CD4-positive, alpha-beta memory T cell (primary cell): Measurements from ENCODE around the gene HERPUD2. TPM values are rescaled to one million over a fixed set of nuclear protein-coding genes. Genes with fewer than 3 reads are reported as not detected.
A peak's percentile ranks its signal among the peaks of the same experiment; 100 is the strongest.

Experiments
- CTCF ChIA-PET: fragments of 350-600 bp; sonication (Branson Sonifier 250); formaldehyde crosslinking; loops from one replicate; lab custom pipeline; 2021; ENCODE audit warnings: inconsistent platforms; ENCODE audit not compliant: partially characterized antibody; lab: Charles Lee
- POLR2A ChIA-PET: fragments of 350-600 bp; sonication (Branson Sonifier 250); formaldehyde crosslinking; loops from one replicate; lab custom pipeline; 2021; ENCODE audit not compliant: partially characterized antibody; lab: Charles Lee
- DNase-seq, 5 donors: peaks; one replicate each; pipeline versions ENCODE4 v3.0.0 to v3.0.0-alpha.2; 2020 to 2022; ENCODE audit warnings: mixed read lengths in 1 of 5
- H3K27ac ChIP-seq: one replicate; pipeline ENCODE4 v1.7.0; 2013; ENCODE audit warnings: low read depth, low read length
- H3K27me3 ChIP-seq: 2 replicates; pipeline ENCODE4 v1.7.0; 2013; ENCODE audit warnings: mild to moderate bottlenecking, low read length, moderate library complexity; ENCODE audit not compliant: insufficient read depth
- H3K36me3 ChIP-seq: 2 replicates; pipeline ENCODE4 v1.7.0; 2013; ENCODE audit warnings: mild to moderate bottlenecking, low read length, moderate library complexity; ENCODE audit not compliant: insufficient read depth
- H3K4me1 ChIP-seq: 2 replicates; pipeline ENCODE4 v1.7.0; 2013; ENCODE audit warnings: mild to moderate bottlenecking, low read length, moderate library complexity; ENCODE audit not compliant: insufficient read depth
- H3K4me3 ChIP-seq, 2 donors: one replicate each; pipeline ENCODE4 v1.7.0; 2013; ENCODE audit warnings: low read length in 2 of 2, mild to moderate bottlenecking in 1 of 2
- H3K9me3 ChIP-seq, 2 donors: one replicate each; pipeline ENCODE4 v1.7.0; 2013; ENCODE audit warnings: low read length in 2 of 2, control low read depth in 1 of 2; ENCODE audit not compliant: control insufficient read depth in 1 of 2
- H3K27ac Mint-ChIP-seq, 7 donors: one replicate each; pipeline ENCODE4 v1.8.0; 2020 to 2021; ENCODE audit warnings: mixed read lengths in 7 of 7, mild to moderate bottlenecking in 6 of 7, inconsistent platforms in 3 of 7, moderate library complexity in 3 of 7
- H3K27me3 Mint-ChIP-seq, 2 donors: one replicate each; pipeline ENCODE4 v1.8.0; 2020 to 2021; ENCODE audit warnings: mixed read lengths in 2 of 2
- H3K36me3 Mint-ChIP-seq, 2 donors: one replicate each; pipeline ENCODE4 v1.8.0; 2020 to 2021; ENCODE audit warnings: mixed read lengths in 2 of 2, inconsistent platforms in 1 of 2, mild to moderate bottlenecking in 1 of 2
- H3K4me1 Mint-ChIP-seq, 4 donors: one replicate each; pipeline ENCODE4 v1.8.0; 2020 to 2021; ENCODE audit warnings: mixed read lengths in 4 of 4, mild to moderate bottlenecking in 1 of 4
- H3K4me3 Mint-ChIP-seq, 8 donors: one replicate each; pipeline ENCODE4 v1.8.0; 2020 to 2021; ENCODE audit warnings: mixed read lengths in 8 of 8, mild to moderate bottlenecking in 7 of 8, moderate library complexity in 6 of 8, inconsistent platforms in 3 of 8
- H3K9me3 Mint-ChIP-seq, 8 donors: one replicate each; pipeline ENCODE4 v1.8.0; 2020 to 2021; ENCODE audit warnings: mixed read lengths in 8 of 8, mild to moderate bottlenecking in 5 of 8, inconsistent platforms in 3 of 8, moderate library complexity in 1 of 8
- intact Hi-C: fragments of 100-400 bp; cut with micrococcal nuclease; formaldehyde crosslinking; loops from one replicate; pipeline ENCODE4 v1.15.1; 2023
- polyA plus RNA-seq, 2 donors: library from polyadenylated mRNA; unstranded; fragments of 300-500 nt; fragmentation: Illumina TruSeq; gene quantifications; one replicate each; pipeline ENCODE4 v1.2.3, GENCODE V29; 2021
- total RNA-seq, 2 experiments: library from RNA; stranded (reverse); gene quantifications; one replicate each; pipeline ENCODE4 v1.2.3, GENCODE V29; 2021

Gene HERPUD2
- total and polyA plus RNA-seq, 4 experiments from 2014 or later = 67.3 to 99.2 (median 80.5) TPM

DNA sequence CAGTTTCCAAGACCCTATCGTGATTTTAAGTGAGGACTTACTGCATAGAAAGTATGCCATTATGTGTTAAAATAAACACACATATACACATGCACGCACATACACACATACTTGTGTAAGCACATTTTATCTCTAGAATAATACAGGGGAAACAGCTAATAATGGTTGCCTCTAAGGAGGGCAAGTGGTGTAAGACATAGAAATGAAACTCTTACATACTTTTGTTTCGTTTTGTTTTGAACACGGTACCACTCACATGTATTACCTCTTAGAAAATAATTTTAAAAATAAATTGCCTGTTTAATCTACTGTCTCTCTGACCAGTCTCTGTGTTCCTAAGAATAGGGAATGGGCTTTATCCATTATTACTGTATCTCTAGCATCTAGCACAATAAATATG, 49.2 kb downstream of the HERPUD2 start:
- no peak overlapping the region for H3K4me3 ChIP-seq
- H3K27me3 Mint-ChIP-seq = no peaks in the 10 kb centered on the region
- no peaks in the 10 kb centered on the region for H3K36me3 ChIP-seq
- no peak for DNase-seq
- H3K27ac Mint-ChIP-seq = peak overlapping the region in 2 of 7 donors; percentile 35 to 66
- peaks cover 26 to 47% of the 10 kb centered on the region in 2 donors for H3K36me3 Mint-ChIP-seq
- no peaks in the 10 kb centered on the region for H3K27me3 ChIP-seq
- H3K4me1 ChIP-seq = peaks cover 56% of the 10 kb centered on the region
- H3K27ac ChIP-seq = no peak overlapping the region
- POLR2A ChIA-PET = interaction anchor here (1.2 kb wide), 1 partner anchor 155 kb away, joined by 6 read pairs; the partner anchor contains the start of gene SEPTIN7
- peak overlapping the region in 1 of 8 donors; percentile 12 for H3K4me3 Mint-ChIP-seq
- intact Hi-C loops = no loop called here
- CTCF ChIA-PET = interaction anchor here (1.1 to 1.6 kb wide), 4 partner anchors 8 to 261 kb away, joined by 3 to 6 read pairs (median 4); no protein-coding TSS in a partner anchor
- peaks cover 57 to 85% (median 72%) of the 10 kb centered on the region in 4 donors for H3K4me1 Mint-ChIP-seq
- no peaks in the 10 kb centered on the region for H3K9me3 ChIP-seq
- H3K9me3 Mint-ChIP-seq = peaks cover 0 to 3% (median 0%) of the 10 kb centered on the region in 8 donors

DNA sequence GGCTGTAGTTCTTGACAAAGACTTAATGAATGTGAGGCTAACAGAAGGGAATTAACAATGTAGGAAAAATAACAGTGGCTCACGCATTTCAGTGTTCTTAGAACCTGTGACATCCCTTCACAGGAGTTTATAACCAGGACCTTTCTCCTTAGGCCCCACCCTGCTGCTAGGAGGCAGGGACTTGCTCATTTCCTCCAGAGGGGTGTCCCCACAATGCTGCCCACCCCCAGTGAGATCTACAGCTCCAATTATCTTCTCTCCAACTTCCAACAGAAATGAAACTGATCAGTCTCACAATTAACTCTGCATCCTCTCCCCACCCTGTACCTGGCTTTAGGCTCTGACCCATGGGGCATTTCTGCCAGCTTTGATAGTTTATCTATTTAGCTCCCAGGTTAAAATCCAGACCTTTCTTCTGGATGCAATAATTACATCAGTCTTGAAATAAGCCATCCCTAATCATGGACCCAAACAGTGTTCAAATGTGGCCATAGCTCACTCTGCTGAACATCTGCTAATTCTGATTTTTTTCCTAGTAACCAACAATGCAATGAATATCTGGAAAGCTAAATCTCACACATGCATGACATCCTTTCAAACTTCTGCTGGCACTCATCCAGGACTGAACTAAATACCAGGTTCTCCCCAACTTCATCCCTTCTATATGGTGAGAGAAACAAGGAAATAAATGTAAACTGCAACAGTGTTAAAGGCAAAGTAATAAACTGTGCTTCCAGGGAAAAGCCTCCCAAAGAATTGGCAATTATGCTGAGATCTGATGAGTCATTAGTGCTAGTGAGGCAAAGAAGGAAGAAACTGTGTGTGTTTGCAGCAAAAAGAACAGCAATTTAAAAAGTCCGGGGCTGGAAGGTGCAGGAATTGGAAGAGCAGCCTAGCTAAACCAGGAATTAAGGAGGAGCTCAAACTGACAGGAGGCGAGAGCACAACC, 64.6 kb downstream of the HERPUD2 start:
- Mint-ChIP-seq H3K9me3 (peaks cover 0 to 2% (median 0%) of the 10 kb centered on the region in 8 donors), H3K27me3 (no peaks in the 10 kb centered on the region), H3K36me3 (peaks cover 35 to 63% of the 10 kb centered on the region in 2 donors), H3K27ac (peak overlapping the region in 5 of 7 donors; percentile 13 to 74 (median 43)), H3K4me3 (no peak overlapping the region), H3K4me1 (peaks cover 0 to 2% (median under 1%) of the 10 kb centered on the region in 4 donors)
- H3K4me1 ChIP-seq = no peaks in the 10 kb centered on the region
- no peak overlapping the region for H3K27ac ChIP-seq
- no peak for DNase-seq
- CTCF ChIA-PET = no interaction called here
- intact Hi-C loops = no loop called here
- peaks cover 38% of the 10 kb centered on the region for H3K36me3 ChIP-seq
- no peaks in the 10 kb centered on the region for H3K27me3 ChIP-seq
- POLR2A ChIA-PET = interaction anchor here (1.0 kb wide), 1 partner anchor 14 kb away, joined by 3 read pairs; no protein-coding TSS in a partner anchor
- H3K9me3 ChIP-seq = no peaks in the 10 kb centered on the region
- H3K4me3 ChIP-seq = no peak overlapping the region

DNA sequence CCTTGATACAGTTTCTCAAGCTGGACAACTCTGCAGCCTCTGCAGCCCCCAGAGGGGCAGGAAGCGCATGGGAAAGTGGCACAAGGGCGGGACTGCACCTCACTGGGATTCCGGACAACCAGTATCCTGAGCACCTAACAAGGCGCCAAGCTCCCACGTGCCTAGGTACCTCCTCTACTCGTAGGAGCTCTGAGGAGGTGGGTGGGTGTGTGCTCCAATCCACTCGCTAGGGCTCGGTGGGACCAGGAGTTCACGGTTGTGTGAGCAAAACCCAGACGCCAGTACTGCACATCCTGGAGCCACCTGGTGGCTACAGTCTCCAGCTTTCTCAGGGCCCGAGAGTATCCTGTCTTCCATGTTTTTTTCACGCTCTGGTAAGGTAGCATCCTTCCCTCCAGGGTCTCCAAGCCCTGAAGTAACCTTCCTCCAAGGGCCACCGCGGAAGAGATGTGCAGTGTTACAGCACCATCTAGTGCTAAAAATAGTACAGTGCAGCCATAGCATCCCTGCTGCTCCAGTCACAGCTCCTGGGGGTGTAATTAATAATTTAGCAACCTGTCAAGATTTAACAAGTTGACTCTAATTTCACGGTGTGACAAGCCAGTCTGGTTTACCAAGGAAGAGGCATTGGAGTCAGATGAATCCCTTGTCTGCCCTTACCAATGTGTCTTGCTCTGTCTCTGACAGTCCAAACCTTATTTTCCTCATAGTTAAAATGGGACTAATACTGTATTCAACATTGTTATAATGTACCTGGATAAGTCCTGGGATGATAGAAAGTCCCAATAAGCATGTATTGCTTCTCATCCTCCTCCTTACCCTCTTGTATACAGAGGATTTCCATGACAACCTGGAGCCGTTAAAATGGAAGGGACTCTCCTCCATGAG, 70.4 kb downstream of the HERPUD2 start:
- intact Hi-C loops = loop anchor here (1.0 to 5.0 kb wide), 3 partner anchors 199 to 802 kb away; no protein-coding TSS in a partner anchor
- Histone ChIP-seq H3K36me3 (peaks cover 5% of the 10 kb centered on the region), H3K9me3 (no peaks in the 10 kb centered on the region), H3K4me1 (peaks cover 4% of the 10 kb centered on the region), H3K4me3 (no peak overlapping the region), H3K27me3 (no peaks in the 10 kb centered on the region), H3K27ac (no peak overlapping the region)
- CTCF ChIA-PET = interaction anchor here (1.0 to 5.1 kb wide), 23 partner anchors 9 to 664 kb away, joined by 3 to 37 read pairs (median 5); no protein-coding TSS in a partner anchor
- Mint-ChIP-seq H3K4me3 (peak overlapping the region in 1 of 8 donors; percentile 63), H3K4me1 (peaks cover 4 to 6% (median 5%) of the 10 kb centered on the region in 4 donors), H3K27me3 (no peaks in the 10 kb centered on the region), H3K9me3 (peaks cover 0 to 2% (median 0%) of the 10 kb centered on the region in 8 donors), H3K36me3 (peaks cover 4 to 18% of the 10 kb centered on the region in 2 donors), H3K27ac (peak overlapping the region in 1 of 7 donors; percentile 17)
- peak in 4 of 5 donors; percentile 36 to 40 (median 38) for DNase-seq
- POLR2A ChIA-PET = interaction anchor here (0.6 to 1.2 kb wide), 2 partner anchors 8 to 16 kb away, joined by 3 to 4 read pairs; no protein-coding TSS in a partner anchor

DNA sequence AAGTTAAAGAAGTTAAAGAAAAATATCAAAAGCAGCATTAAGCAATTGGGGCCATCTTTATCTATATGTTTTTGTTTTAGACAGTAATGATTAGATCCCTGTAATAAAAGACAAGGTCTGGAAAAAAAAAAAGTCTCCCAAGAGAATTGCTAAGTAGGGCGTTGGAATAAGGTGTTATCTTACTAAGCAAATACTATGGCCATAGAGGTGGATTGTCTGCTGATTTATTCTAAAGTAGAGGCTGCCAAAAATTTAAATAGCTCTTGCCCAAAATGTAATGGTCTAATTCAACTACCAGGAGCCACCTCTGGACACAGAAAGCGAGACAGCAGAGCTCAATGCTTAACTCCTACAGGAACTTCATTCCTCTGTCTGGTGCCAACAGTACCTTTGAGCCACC, 71.6 kb downstream of the HERPUD2 start:
- intact Hi-C loops = loop anchor here (5.0 kb wide), 1 partner anchor 801 kb away; no protein-coding TSS in a partner anchor
- DNase-seq = no peak
- Mint-ChIP-seq H3K4me1 (peaks cover 4 to 6% (median 5%) of the 10 kb centered on the region in 4 donors), H3K36me3 (peaks cover 8 to 11% of the 10 kb centered on the region in 2 donors), H3K27me3 (no peaks in the 10 kb centered on the region), H3K9me3 (peaks cover 0 to 2% (median 0%) of the 10 kb centered on the region in 8 donors), H3K4me3 (no peak overlapping the region), H3K27ac (no peak overlapping the region)
- Histone ChIP-seq H3K27ac (no peak overlapping the region), H3K36me3 (peaks cover 5% of the 10 kb centered on the region), H3K27me3 (no peaks in the 10 kb centered on the region), H3K4me3 (no peak overlapping the region), H3K9me3 (no peaks in the 10 kb centered on the region), H3K4me1 (peaks cover 4% of the 10 kb centered on the region)
- POLR2A ChIA-PET = no interaction called here
- CTCF ChIA-PET = interaction anchor here (0.8 to 5.1 kb wide), 19 partner anchors 8 to 665 kb away, joined by 3 to 37 read pairs (median 7); no protein-coding TSS in a partner anchor

DNA sequence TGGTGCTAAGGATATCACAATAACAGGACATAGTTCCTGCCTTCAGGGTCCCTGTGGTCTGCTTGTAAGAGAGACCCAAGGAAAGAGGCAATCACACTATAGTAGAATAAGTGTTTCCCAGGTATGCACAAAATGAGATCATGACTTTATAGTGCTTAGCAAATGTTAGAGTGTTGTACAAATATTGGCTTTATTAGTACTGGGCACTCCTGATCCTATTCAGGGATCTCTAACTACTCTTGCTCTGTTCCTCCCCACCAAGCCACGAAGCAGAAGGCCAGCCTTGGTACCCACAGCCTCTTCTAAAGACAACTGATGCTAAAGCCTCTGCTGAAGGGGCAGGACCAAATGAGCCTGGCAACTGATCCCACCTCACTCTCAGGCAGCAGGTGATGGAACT, 75.1 kb downstream of the HERPUD2 start:
- Histone ChIP-seq H3K36me3 (no peaks in the 10 kb centered on the region), H3K4me3 (no peak overlapping the region), H3K27me3 (no peaks in the 10 kb centered on the region), H3K9me3 (no peaks in the 10 kb centered on the region), H3K27ac (no peak overlapping the region), H3K4me1 (peaks cover 4% of the 10 kb centered on the region)
- Mint-ChIP-seq H3K27me3 (no peaks in the 10 kb centered on the region), H3K36me3 (peaks cover 2 to 13% of the 10 kb centered on the region in 2 donors), H3K27ac (no peak overlapping the region), H3K4me1 (peaks cover 3 to 6% (median 5%) of the 10 kb centered on the region in 4 donors), H3K4me3 (no peak overlapping the region), H3K9me3 (no peaks in the 10 kb centered on the region)
- ChIA-PET POLR2A (no interaction called here), CTCF (no interaction called here)
- intact Hi-C loops = loop anchor here (5.0 kb wide), 1 partner anchor 798 kb away; no protein-coding TSS in a partner anchor
- no peak for DNase-seq

DNA sequence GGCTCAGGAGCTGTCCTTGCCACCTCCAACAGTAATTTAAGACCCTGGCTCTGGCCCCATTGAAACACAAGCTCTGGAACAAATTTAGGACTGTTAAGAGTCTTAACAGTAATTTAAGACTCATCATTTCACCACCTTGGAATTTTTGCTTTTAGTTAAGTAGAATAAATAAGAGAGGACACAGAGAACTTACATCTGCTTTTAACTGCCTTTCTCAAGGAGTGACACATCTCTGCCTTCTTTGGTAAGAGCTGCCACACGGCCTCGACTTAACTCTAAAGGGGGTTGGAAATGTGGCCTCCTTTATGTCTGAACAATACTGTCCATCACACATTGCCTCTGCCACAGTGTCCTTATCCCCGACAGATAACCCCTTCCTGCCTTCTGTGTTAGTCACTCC, 77.9 kb downstream of the HERPUD2 start:
- no peaks in the 10 kb centered on the region for H3K4me1 ChIP-seq
- no peak overlapping the region for H3K4me3 ChIP-seq
- H3K4me1 Mint-ChIP-seq = peaks cover 0 to 2% (median 0%) of the 10 kb centered on the region in 4 donors
- H3K36me3 Mint-ChIP-seq = peaks cover 3 to 25% of the 10 kb centered on the region in 2 donors
- H3K4me3 Mint-ChIP-seq = no peak overlapping the region
- H3K36me3 ChIP-seq = no peaks in the 10 kb centered on the region
- ChIA-PET POLR2A (no interaction called here), CTCF (no interaction called here)
- H3K27ac ChIP-seq = no peak overlapping the region
- H3K9me3 Mint-ChIP-seq = no peaks in the 10 kb centered on the region
- no peaks in the 10 kb centered on the region for H3K27me3 Mint-ChIP-seq
- DNase-seq = no peak
- H3K27ac Mint-ChIP-seq = no peak overlapping the region
- H3K27me3 ChIP-seq = no peaks in the 10 kb centered on the region
- H3K9me3 ChIP-seq = no peaks in the 10 kb centered on the region
- intact Hi-C loops = no loop called here
